Parathyroid adenoma (tissue), 2 donors: ENCODE measurements around the gene RNF220.
"Not testable (repeated sequence)": the region's sequence is repeated elsewhere in the genome, so short reads cannot be mapped to it uniquely, and the experiment has no call there.

Source experiments
- H2AFZ ChIP-seq: fragments of 300-600 bp; sonication (generic); one replicate; pipeline ENCODE4 v1.7.0; 2017; ENCODE audit warnings: antibody characterized with exemption, mild to moderate bottlenecking
- H3K27ac ChIP-seq: fragments of 300-600 bp; sonication (generic); one replicate; pipeline ENCODE4 v1.7.0; 2017
- H3K27me3 ChIP-seq: fragments of 300-600 bp; sonication (generic); one replicate; pipeline ENCODE4 v1.7.0; 2017; ENCODE audit warnings: low read length; ENCODE audit not compliant: control insufficient read depth, insufficient read depth
- H3K36me3 ChIP-seq: fragments of 300-600 bp; sonication (generic); one replicate; pipeline ENCODE4 v1.7.0; 2017; ENCODE audit warnings: low read length; ENCODE audit not compliant: control insufficient read depth, insufficient read depth
- H3K4me1 ChIP-seq: fragments of 300-600 bp; sonication (generic); one replicate; pipeline ENCODE4 v1.7.0; 2017; ENCODE audit warnings: control low read depth
- H3K4me2 ChIP-seq: fragments of 300-600 bp; sonication (generic); one replicate; pipeline ENCODE4 v1.7.0; 2017; ENCODE audit warnings: low read length
- H3K4me3 ChIP-seq: fragments of 300-600 bp; sonication (generic); one replicate; pipeline ENCODE4 v1.7.0; 2017; ENCODE audit warnings: low read depth, low read length
- H3K79me2 ChIP-seq: fragments of 300-600 bp; sonication (generic); one replicate; pipeline ENCODE4 v1.7.0; 2017; ENCODE audit warnings: control low read depth
- H3K9ac ChIP-seq: fragments of 300-600 bp; sonication (generic); one replicate; pipeline ENCODE4 v1.7.0; 2017; ENCODE audit warnings: mild to moderate bottlenecking
- H3K9me3 ChIP-seq: fragments of 300-600 bp; sonication (generic); one replicate; pipeline ENCODE4 v1.7.0; 2017; ENCODE audit warnings: low read length; ENCODE audit not compliant: control insufficient read depth
- CTCF ChIP-seq: fragments of 300-600 bp; sonication (generic); IDR thresholded peaks from one replicate; pipeline ENCODE4 v1.7.0; 2017; ENCODE audit warnings: antibody characterized with exemption, mild to moderate bottlenecking
- donor health status: primary hyperparathyroidism.

The RNF220 gene

GRCh38 chr1:44695671-44696070, 290.6 kb downstream of the RNF220 start:
- H3K4me3 ChIP-seq = no peak overlapping the region
- H3K79me2 ChIP-seq = no peaks in the 10 kb centered on the region
- no peak overlapping the region for H2AFZ ChIP-seq
- no peak overlapping the region for H3K27ac ChIP-seq
- H3K36me3 ChIP-seq = no peaks in the 10 kb centered on the region
- no peak for TF ChIP-seq CTCF
- no peak overlapping the region for H3K4me2 ChIP-seq
- no peak overlapping the region for H3K9ac ChIP-seq
- no peaks in the 10 kb centered on the region for H3K9me3 ChIP-seq
- no peaks in the 10 kb centered on the region for H3K4me1 ChIP-seq
- no peaks in the 10 kb centered on the region for H3K27me3 ChIP-seq

GRCh38 chr1:44696101-44696500, 291.0 kb downstream of the RNF220 start:
- Histone ChIP-seq H3K9me3 (no peaks in the 10 kb centered on the region), H3K4me2 (no peak overlapping the region), H3K4me1 (no peaks in the 10 kb centered on the region), H3K9ac (no peak overlapping the region), H3K27ac (no peak overlapping the region), H3K36me3 (no peaks in the 10 kb centered on the region), H3K27me3 (no peaks in the 10 kb centered on the region), H3K79me2 (no peaks in the 10 kb centered on the region), H2AFZ (no peak overlapping the region), H3K4me3 (no peak overlapping the region)
- no peak for TF ChIP-seq CTCF

GRCh38 chr1:44696789-44697345, 291.8 kb downstream of the RNF220 start:
- Histone ChIP-seq H2AFZ (no peak overlapping the region), H3K36me3 (no peaks in the 10 kb centered on the region), H3K9ac (no peak overlapping the region), H3K9me3 (no peaks in the 10 kb centered on the region), H3K4me1 (no peaks in the 10 kb centered on the region), H3K27me3 (no peaks in the 10 kb centered on the region), H3K27ac (no peak overlapping the region), H3K4me3 (no peak overlapping the region), H3K79me2 (no peaks in the 10 kb centered on the region), H3K4me2 (no peak overlapping the region)
- no peak for TF ChIP-seq CTCF

GRCh38 chr1:44698138-44698537, 293.1 kb downstream of the RNF220 start:
- H3K27me3 ChIP-seq = no peaks in the 10 kb centered on the region
- TF ChIP-seq CTCF = no peak
- no peak overlapping the region for H2AFZ ChIP-seq
- no peaks in the 10 kb centered on the region for H3K36me3 ChIP-seq
- H3K79me2 ChIP-seq = no peaks in the 10 kb centered on the region
- no peak overlapping the region for H3K4me3 ChIP-seq
- H3K9ac ChIP-seq = no peak overlapping the region
- no peaks in the 10 kb centered on the region for H3K4me1 ChIP-seq
- no peak overlapping the region for H3K4me2 ChIP-seq
- H3K9me3 ChIP-seq = no peaks in the 10 kb centered on the region
- no peak overlapping the region for H3K27ac ChIP-seq

- H3K79me2 ChIP-seq, H2AFZ ChIP-seq: not testable (repeated sequence)
These were observed 294.3 kb downstream of the RNF220 start for GRCh38 chr1:44699375-44699774.

More at GRCh38 chr1:44699375-44699774, 294.3 kb downstream of the RNF220 start:
- H3K4me3 ChIP-seq, H3K4me2 ChIP-seq, H3K9ac ChIP-seq, H3K4me1 ChIP-seq, H3K9me3 ChIP-seq, H3K27ac ChIP-seq, H3K27me3 ChIP-seq, H3K36me3 ChIP-seq: not testable (repeated sequence)
